ENCODE data around the gene CAPN11. TPM values are rescaled to one million over a fixed set of nuclear protein-coding genes. Genes with fewer than 3 reads are reported as not detected.
"Not testable (repeated sequence)": the region's sequence is repeated elsewhere in the genome, so short reads cannot be mapped to it uniquely, and the experiment has no call there.

The CAPN11 gene
- total RNA-seq, 1 donor from 2014 or later = 2.4 TPM

GRCh38 chr6:44225579-44226325 lies 67.1 kb downstream of the CAPN11 start:
- DNase-seq (ENCODE audit: low spot score) = no peak

- DNase-seq (ENCODE audit: low spot score) = no peak
These were observed 67.9 kb downstream of the CAPN11 start for GRCh38 chr6:44226368-44227147.

- DNase-seq (ENCODE audit: low spot score) = no peak
These were observed 68.7 kb downstream of the CAPN11 start for GRCh38 chr6:44227148-44227793.

- DNase-seq (ENCODE audit: low spot score) = no peak
These were observed 69.4 kb downstream of the CAPN11 start for GRCh38 chr6:44228031-44228430.

- no peak for DNase-seq (ENCODE audit: low spot score)
These were observed 69.8 kb downstream of the CAPN11 start for GRCh38 chr6:44228433-44228832.

GRCh38 chr6:44228836-44229235 lies 70.2 kb downstream of the CAPN11 start:
- DNase-seq (ENCODE audit: low spot score) = no peak

- DNase-seq (ENCODE audit: low spot score) = no peak
These were observed 70.9 kb downstream of the CAPN11 start for GRCh38 chr6:44229376-44230033.

- DNase-seq (ENCODE audit: low spot score) = no peak
These were observed 71.5 kb downstream of the CAPN11 start for GRCh38 chr6:44230034-44230675.

- not testable (repeated sequence) for DNase-seq (ENCODE audit: low spot score)
These were observed 72.8 kb downstream of the CAPN11 start for GRCh38 chr6:44231426-44231825.

GRCh38 chr6:44232676-44233566 lies 74.3 kb downstream of the CAPN11 start:
- DNase-seq (ENCODE audit: low spot score) = no peak

- DNase-seq (ENCODE audit: low spot score) = no peak
These were observed 75.0 kb downstream of the CAPN11 start for GRCh38 chr6:44233567-44234100.

Other genes with a start within 250 kb of the CAPN11 start
- gene MRPL14, start 31.4 kb upstream of the CAPN11 start, total RNA-seq = 36.7 TPM
- 24.3 TPM for gene TMEM63B, start 31.3 kb upstream of the CAPN11 start, total RNA-seq
- 11.6 TPM for gene MYMX, start 58.1 kb downstream of the CAPN11 start, total RNA-seq
- 205 TPM for gene SLC29A1, start 64.8 kb downstream of the CAPN11 start, total RNA-seq
- gene HSP90AB1, start 88.3 kb downstream of the CAPN11 start, total RNA-seq = 630 TPM
- 27.4 TPM for gene SLC35B2, start 98.7 kb downstream of the CAPN11 start, total RNA-seq
- 6.6 TPM for gene NFKBIE, start 106.7 kb downstream of the CAPN11 start, total RNA-seq
- not detected for gene TMEM151B, start 111.6 kb downstream of the CAPN11 start, total RNA-seq
- 8.1 TPM for gene AARS2, start 154.5 kb downstream of the CAPN11 start, total RNA-seq
- not detected for gene SPATS1, start 183.8 kb downstream of the CAPN11 start, total RNA-seq
- gene CDC5L, start 228.9 kb downstream of the CAPN11 start, total RNA-seq = 16.8 TPM